ENCODE data around the gene C13orf46.
"Not testable (repeated sequence)": the region's sequence is repeated elsewhere in the genome, so short reads cannot be mapped to it uniquely, and the experiment has no call there.

Gene C13orf46

DNA sequence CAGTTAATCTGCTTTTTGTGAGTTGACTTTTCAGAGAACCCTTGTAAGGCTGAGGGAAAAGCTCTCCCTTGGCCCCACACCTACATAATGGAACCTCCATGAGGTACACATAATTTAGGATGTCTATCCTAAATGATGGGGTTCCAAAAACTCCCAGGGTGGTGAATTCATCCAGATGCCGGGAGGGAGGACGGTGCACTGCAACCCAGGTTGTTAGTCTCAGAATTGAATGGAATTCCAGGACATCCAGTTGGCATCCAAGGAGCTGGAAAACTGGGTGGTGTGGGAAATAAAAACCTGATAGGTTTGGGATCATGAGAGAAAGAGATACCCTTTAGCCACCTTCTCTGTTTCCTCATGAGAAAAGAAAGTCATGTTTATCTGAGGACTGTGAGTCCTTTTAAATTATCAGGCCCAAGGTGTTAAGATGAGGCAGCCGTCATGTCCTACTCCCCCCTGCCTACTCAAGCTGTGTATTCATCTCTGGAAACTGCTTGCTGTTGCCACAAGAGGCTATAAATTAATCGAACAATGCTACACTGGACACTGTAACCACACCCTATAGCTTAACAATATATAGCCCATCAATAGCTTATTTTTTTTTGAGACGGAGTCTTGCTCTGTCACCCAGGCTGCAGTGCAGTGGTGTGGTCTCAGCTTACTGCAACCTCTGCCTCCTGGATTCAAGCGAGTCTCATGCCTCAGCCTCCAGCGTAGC, 49.5 kb downstream of the C13orf46 start:
- DNase-seq (ENCODE audit: low read depth, low spot score): no peak

- DNase-seq (ENCODE audit: low read depth, low spot score): no peak
These were observed 50.4 kb downstream of the C13orf46 start for GRCh38 chr13:113923376-113924063.

DNA sequence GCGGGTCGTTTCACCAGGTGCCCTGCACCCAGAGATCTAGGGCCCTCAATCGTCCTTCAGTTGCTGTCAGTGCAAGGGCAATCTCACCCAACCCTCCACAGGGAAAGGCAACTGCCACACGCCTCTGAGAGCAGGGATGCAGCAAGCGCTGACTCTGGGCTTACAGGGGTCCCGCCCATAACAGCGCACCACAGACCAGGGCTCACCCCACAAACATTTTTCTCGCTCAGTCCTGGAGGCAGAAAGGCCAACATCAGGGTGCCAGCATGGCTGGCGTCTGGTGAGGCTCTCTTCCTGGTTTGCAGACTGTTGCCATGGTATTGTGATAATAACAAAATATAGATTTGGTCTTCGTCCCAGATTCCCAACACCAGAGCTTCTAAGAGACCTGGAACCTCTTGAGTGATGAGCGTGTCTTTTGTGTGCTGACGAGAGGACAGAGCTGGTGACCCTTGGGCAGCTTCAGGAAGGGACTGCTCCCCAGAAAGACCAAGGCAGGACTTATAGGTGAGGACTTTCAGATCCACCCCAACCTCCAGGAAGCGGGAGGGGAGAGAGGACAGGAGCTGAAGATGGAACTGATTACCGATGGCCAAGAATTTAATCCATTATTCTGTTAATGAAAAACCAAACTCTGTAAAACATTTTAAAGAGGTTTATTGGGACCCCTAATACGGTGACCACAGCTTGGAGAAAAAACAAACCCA, 51.3 kb downstream of the C13orf46 start:
- DNase-seq (ENCODE audit: low read depth, low spot score): no peak

DNA sequence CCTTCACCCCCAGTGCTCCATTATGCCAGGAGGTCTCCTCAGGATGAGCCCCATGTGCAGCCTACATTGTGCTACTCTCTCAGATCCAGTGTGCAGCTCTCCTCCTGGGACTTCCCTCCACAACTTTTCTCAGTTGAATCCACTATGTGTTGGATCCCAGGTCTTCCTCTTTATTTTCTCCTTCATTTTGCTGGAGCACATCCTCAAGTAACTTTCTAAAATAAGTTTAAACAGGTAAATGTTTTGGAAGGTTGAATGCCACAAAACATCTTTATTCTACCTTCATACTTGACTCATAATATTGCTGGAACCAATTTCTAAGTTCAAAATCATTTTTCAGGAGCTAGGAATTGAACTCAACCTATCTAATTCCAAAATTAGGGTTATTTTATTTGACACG, 52.1 kb downstream of the C13orf46 start:
- DNase-seq (ENCODE audit: low read depth, low spot score): no peak

- no peak for DNase-seq (ENCODE audit: low read depth, low spot score)
These were observed 53.1 kb downstream of the C13orf46 start for GRCh38 chr13:113920606-113921286.

GRCh38 chr13:113919761-113920559, 53.9 kb downstream of the C13orf46 start:
- no peak for DNase-seq (ENCODE audit: low read depth, low spot score)

GRCh38 chr13:113918981-113919701, 54.7 kb downstream of the C13orf46 start:
- DNase-seq (ENCODE audit: low read depth, low spot score): no peak

DNA sequence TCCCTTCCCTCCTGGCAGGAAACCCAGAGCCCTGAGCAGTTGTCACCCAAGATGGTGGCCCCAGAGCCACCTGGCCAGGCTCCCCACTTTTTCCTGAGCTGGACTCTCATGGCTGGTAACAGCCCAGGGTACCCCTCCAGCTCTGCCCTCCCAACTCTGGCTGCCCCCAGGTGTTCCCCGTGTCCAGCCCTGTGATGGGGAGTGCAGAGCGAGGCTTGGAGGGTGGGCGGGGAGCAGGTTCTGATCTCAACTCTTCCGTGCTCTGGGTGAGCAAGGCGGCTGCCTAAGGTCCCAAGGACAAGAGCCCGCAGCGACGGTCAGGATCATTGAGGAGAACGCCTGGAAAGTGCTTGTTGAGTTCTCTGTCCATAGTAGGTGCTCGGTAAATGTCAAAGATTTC, 55.3 kb downstream of the C13orf46 start:
- DNase-seq (ENCODE audit: low read depth, low spot score): no peak

- no peak for DNase-seq (ENCODE audit: low read depth, low spot score)
These were observed 56.1 kb downstream of the C13orf46 start for GRCh38 chr13:113917594-113918371.

DNA sequence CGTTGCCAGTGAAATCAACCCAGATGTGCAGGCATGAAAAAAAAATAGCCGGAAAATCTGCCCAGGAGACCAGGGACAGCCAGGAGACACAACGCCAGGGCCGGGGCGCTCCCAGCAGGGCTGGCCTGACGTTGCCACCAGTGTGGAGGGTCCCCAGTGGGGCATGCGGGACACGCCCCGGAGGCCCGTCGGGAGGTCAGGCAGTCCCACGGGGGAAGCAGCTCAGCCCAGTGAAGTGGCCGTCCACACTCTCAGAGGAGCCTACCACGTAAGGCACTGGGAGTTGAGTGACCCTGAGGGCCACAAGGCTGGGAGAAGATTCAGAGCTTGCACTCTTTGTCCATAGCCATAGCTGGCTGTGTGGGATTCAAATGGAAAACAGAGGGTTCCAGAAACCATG, 56.8 kb downstream of the C13orf46 start:
- DNase-seq (ENCODE audit: low read depth, low spot score): no peak

GRCh38 chr13:113916330-113916815, 57.5 kb downstream of the C13orf46 start:
- DNase-seq (ENCODE audit: low read depth, low spot score): no peak

DNA sequence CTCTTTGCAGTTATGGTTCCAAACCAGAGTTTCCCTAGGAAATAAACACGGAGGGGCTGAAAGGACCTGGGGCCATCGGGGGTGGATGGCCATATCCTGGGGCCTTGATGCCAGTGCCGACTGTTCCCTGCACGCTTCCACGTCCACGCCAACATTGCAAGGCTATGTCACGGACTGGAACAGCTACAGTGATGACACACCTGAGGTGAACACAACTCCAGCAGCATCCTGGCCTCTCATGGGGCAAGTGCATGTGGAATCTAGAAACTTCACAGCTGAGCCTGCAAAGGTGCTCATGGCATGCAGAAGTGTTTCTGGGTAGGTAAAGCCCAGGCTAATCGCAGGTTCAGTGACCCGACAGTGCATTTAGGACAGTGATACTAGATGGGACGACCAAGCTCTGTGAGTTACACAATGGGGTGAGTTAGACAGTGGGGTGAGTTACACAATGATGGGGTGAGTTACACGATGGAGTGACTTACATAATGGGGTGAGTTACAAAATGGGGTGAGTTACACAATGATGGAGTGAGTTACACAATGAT, 58.0 kb downstream of the C13orf46 start:
- no peak for DNase-seq (ENCODE audit: low read depth, low spot score)

DNA sequence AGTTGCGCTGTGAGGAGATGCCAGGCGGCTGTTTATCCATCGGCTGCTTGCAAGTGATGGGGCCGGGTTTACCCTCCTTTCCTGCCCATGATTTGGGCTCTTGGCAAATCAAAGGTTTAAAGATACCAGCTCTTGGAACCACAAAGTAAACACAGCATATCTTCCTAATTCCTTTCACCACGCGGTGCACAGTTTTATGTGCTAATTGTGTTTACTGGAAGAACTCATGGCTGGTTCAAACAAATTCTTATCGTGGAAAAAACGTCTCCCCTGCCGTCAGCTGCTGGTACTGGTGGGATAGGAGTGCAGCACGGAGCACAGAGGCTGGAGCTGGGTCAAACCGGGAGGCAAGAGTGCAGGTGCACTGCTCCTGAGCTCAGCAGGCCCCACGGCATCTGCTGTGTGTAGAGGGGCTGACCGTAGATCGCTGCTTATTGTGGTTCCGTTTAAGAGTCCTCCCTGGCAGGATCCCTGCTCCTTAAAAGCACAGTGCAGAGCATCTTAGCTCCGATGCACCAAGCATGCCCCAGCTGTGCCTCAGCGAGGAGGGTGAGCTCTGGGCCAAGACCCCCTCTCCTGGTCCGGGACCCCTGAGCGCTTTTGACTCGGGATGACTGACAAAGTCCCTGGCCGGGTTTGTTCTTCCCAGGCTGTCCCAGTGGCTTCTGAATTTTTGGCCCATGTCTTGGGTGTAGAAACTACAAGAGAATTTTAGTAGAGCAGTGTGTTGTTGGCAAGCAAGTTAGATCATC, 58.7 kb downstream of the C13orf46 start:
- no peak for DNase-seq (ENCODE audit: low read depth, low spot score)

GRCh38 chr13:113914333-113915011, 59.4 kb downstream of the C13orf46 start:
- no peak for DNase-seq (ENCODE audit: low read depth, low spot score)

DNA sequence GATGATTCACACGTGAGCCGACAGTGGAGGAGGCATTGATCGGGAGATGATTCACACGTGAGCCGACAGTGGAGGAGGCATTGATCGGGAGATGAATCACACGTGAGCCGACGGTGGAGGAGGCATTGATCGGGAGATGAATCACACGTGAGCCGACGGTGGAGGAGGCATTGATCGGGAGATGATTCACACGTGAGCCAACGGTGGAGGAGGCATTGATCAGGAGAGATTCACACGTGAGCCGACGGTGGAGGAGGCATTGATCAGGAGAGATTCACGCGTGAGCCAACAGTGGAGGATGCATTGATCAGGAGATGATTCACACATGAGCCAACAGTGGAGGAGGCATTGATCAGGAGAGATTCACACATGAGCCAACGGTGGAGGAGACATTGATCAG, 60.0 kb downstream of the C13orf46 start:
- DNase-seq (ENCODE audit: low read depth, low spot score): not testable (repeated sequence)

GRCh38 chr13:113913408-113913807, 60.5 kb downstream of the C13orf46 start:
- DNase-seq (ENCODE audit: low read depth, low spot score): not testable (repeated sequence)

GRCh38 chr13:113912596-113912995, 61.3 kb downstream of the C13orf46 start:
- DNase-seq (ENCODE audit: low read depth, low spot score): no peak
